Vagina (tissue), 2 donors: ENCODE measurements around the gene CD200R1.

Experiments used
- CTCF ChIP-seq, 3 experiments: fragments of 450-650 bp in 2 of 3; fragments of 200-600 bp in 1 of 3; sonication (generic) in 1 of 3; IDR thresholded peaks; one replicate each; pipeline ENCODE4 v1.5.1; 2017 to 2019; ENCODE audit warnings: antibody characterized with exemption in 3 of 3, mild to moderate bottlenecking in 2 of 3, moderate library complexity in 2 of 3
- POLR2A ChIP-seq, 2 donors: fragments of 450-650 bp; IDR thresholded peaks; one replicate each; pipeline ENCODE4 v1.6.1; 2017; ENCODE audit warnings: antibody characterized with exemption in 2 of 2, mild to moderate bottlenecking in 2 of 2, moderate library complexity in 2 of 2
- POLR2AphosphoS5 ChIP-seq, 2 donors: sonication (generic); formaldehyde crosslinking; IDR thresholded peaks; one replicate each; pipeline ENCODE4 v1.9.0; 2017; ENCODE audit warnings: antibody characterized with exemption in 2 of 2, mild to moderate bottlenecking in 2 of 2, low read depth in 1 of 2; ENCODE audit not compliant: insufficient read depth in 1 of 2

GRCh38 chr3:112965656-112966055 is 9.2 kb downstream of the CD200R1 start:
- TF ChIP-seq CTCF (IDR thresholded peaks at IDR 0.05) = no peak
- no peak for TF ChIP-seq POLR2AphosphoS5 (IDR thresholded peaks at IDR 0.05; ENCODE audit: insufficient read depth in 1 of 2, low read depth in 1 of 2)
- no peak for TF ChIP-seq POLR2A (IDR thresholded peaks at IDR 0.05)
